GM21423 (cell line): Measurements from ENCODE around the gene CXXC1.
"Not testable (repeated sequence)": the region's sequence is repeated elsewhere in the genome, so short reads cannot be mapped to it uniquely, and the experiment has no call there.

Source experiments
- ATAC-seq: cut with Tn5 transposase; IDR thresholded peaks from one replicate; pipeline ENCODE4 v1.9.1; 2021; ENCODE audit warnings: mild to moderate bottlenecking, moderate library complexity; ENCODE audit not compliant: unreplicated experiment

The CXXC1 gene

GRCh38 chr18:50287441-50288347 is at the start of gene CXXC1:
CXXC1 (minus strand) TSS chr18:50287692; CDS start chr18:50287589, 103 bp downstream.
- ATAC-seq: peak; percentile 91

GRCh38 chr18:50334546-50335152 is 47.2 kb upstream of the CXXC1 start:
- ATAC-seq: peak; percentile 86

- no peak for ATAC-seq
Observed at GRCh38 chr18:50331691-50332090, 44.2 kb upstream of the CXXC1 start.

GRCh38 chr18:50330176-50330575 is 42.7 kb upstream of the CXXC1 start:
- no peak for ATAC-seq

- ATAC-seq: no peak
Observed at GRCh38 chr18:50327983-50328382, 40.5 kb upstream of the CXXC1 start.

- peak; percentile 75 for ATAC-seq
Observed at GRCh38 chr18:50320719-50321118, 33.2 kb upstream of the CXXC1 start.

GRCh38 chr18:50315100-50315871 is 27.8 kb upstream of the CXXC1 start:
- peak; percentile 75 for ATAC-seq

- ATAC-seq: no peak
Observed at GRCh38 chr18:50313873-50314460, 26.5 kb upstream of the CXXC1 start.

GRCh38 chr18:50313031-50313607 is 25.6 kb upstream of the CXXC1 start:
- peak; percentile 18 for ATAC-seq

- ATAC-seq: peak; percentile 69
Observed at GRCh38 chr18:50312296-50313030, 25.0 kb upstream of the CXXC1 start.

GRCh38 chr18:50311650-50312049 is 24.2 kb upstream of the CXXC1 start:
- ATAC-seq: no peak

GRCh38 chr18:50310080-50310479 is 22.6 kb upstream of the CXXC1 start:
- ATAC-seq: no peak

- ATAC-seq: not testable (repeated sequence)
Observed at GRCh38 chr18:50308851-50309250, 21.4 kb upstream of the CXXC1 start.

- ATAC-seq: peak; percentile 92
Observed at GRCh38 chr18:50307738-50308470, 20.4 kb upstream of the CXXC1 start.

GRCh38 chr18:50307400-50307737 is 19.9 kb upstream of the CXXC1 start:
- ATAC-seq: no peak

GRCh38 chr18:50306944-50307343 is 19.5 kb upstream of the CXXC1 start:
- no peak for ATAC-seq

GRCh38 chr18:50301074-50301473 is 13.6 kb upstream of the CXXC1 start:
- ATAC-seq: no peak

GRCh38 chr18:50299626-50300388 is 12.3 kb upstream of the CXXC1 start:
- ATAC-seq: no peak
